Glutamatergic neuron (in vitro differentiated cells): ENCODE measurements around the gene RASA3. TPM values are rescaled to one million over a fixed set of nuclear protein-coding genes. Genes with fewer than 3 reads are reported as not detected.

Experiments
- DNase-seq: peaks from one replicate; pipeline ENCODE4 v3.0.0; 2022
- H3K27ac Mint-ChIP-seq: one replicate; pipeline ENCODE4 v1.8.0; 2020; ENCODE audit warnings: mild to moderate bottlenecking, mixed read lengths, inconsistent platforms; ENCODE audit not compliant: unreplicated experiment
- H3K27me3 Mint-ChIP-seq: one replicate; pipeline ENCODE4 v1.8.0; 2020; ENCODE audit warnings: mild to moderate bottlenecking, moderate library complexity, mixed read lengths, inconsistent platforms; ENCODE audit not compliant: unreplicated experiment
- H3K36me3 Mint-ChIP-seq: one replicate; pipeline ENCODE4 v1.8.0; 2020; ENCODE audit warnings: mild to moderate bottlenecking, mixed read lengths, inconsistent platforms; ENCODE audit not compliant: unreplicated experiment
- H3K4me1 Mint-ChIP-seq: one replicate; pipeline ENCODE4 v1.8.0; 2020; ENCODE audit warnings: mild to moderate bottlenecking, low read depth, mixed read lengths, inconsistent platforms; ENCODE audit not compliant: unreplicated experiment
- H3K4me3 Mint-ChIP-seq: one replicate; pipeline ENCODE4 v1.8.0; 2020; ENCODE audit warnings: mild to moderate bottlenecking, mixed read lengths, inconsistent platforms; ENCODE audit not compliant: unreplicated experiment
- H3K9me3 Mint-ChIP-seq: one replicate; pipeline ENCODE4 v1.8.0; 2020; ENCODE audit warnings: mild to moderate bottlenecking, moderate library complexity, mixed read lengths, inconsistent platforms; ENCODE audit not compliant: unreplicated experiment
- CTCF ChIP-seq: fragments of 200-600 bp; sonication (generic); IDR thresholded peaks from one replicate; pipeline ENCODE4 v1.5.0; 2021; ENCODE audit not compliant: partially characterized antibody, unreplicated experiment
- total RNA-seq: library from RNA; stranded (reverse); fragmentation: NEBNext Ultra II Directional; extraction: Animal tissue kit (Norgen Biotek cat#: 25700); gene quantifications from one replicate; pipeline ENCODE4 v1.2.1, GENCODE V29; 2021; ENCODE audit not compliant: unreplicated experiment

Gene RASA3
- total RNA-seq, 1 donor from 2014 or later: 15.2 TPM

- H3K27ac Mint-ChIP-seq: no peak overlapping the region
These were observed 121.2 kb downstream of the RASA3 start for GRCh38 chr13:114011226-114011625.

GRCh38 chr13:114010401-114011101 is 121.9 kb downstream of the RASA3 start:
- Mint-ChIP-seq H3K27me3 (peaks cover 4% of the 10 kb centered on the region), H3K9me3 (peaks cover 6% of the 10 kb centered on the region), H3K4me1 (peaks cover 2% of the 10 kb centered on the region), H3K27ac (no peak overlapping the region), H3K4me3 (no peak overlapping the region), H3K36me3 (peaks cover 10% of the 10 kb centered on the region)
- peak; percentile 32 for DNase-seq
- TF ChIP-seq CTCF: no peak

More at GRCh38 chr13:114011226-114011625, 121.2 kb downstream of the RASA3 start:
- DNase-seq: peak; percentile 12
- peaks cover 10% of the 10 kb centered on the region for H3K36me3 Mint-ChIP-seq
- no peak overlapping the region for H3K4me3 Mint-ChIP-seq
- no peak for TF ChIP-seq CTCF
- peaks cover 4% of the 10 kb centered on the region for H3K27me3 Mint-ChIP-seq
- H3K4me1 Mint-ChIP-seq: peaks cover 3% of the 10 kb centered on the region
- peaks cover 6% of the 10 kb centered on the region for H3K9me3 Mint-ChIP-seq

- no peaks in the 10 kb centered on the region for H3K4me1 Mint-ChIP-seq
- TF ChIP-seq CTCF: no peak
- H3K9me3 Mint-ChIP-seq: peaks cover 8% of the 10 kb centered on the region
- H3K36me3 Mint-ChIP-seq: peaks cover 10% of the 10 kb centered on the region
- H3K4me3 Mint-ChIP-seq: no peak overlapping the region
- peak; percentile 12 for DNase-seq
- no peak overlapping the region for H3K27ac Mint-ChIP-seq
- H3K27me3 Mint-ChIP-seq: peaks cover 6% of the 10 kb centered on the region
These were observed 122.6 kb downstream of the RASA3 start for GRCh38 chr13:114009590-114010400.

- DNase-seq: peak; percentile 4
- peaks cover 6% of the 10 kb centered on the region for H3K27me3 Mint-ChIP-seq
- no peaks in the 10 kb centered on the region for H3K4me1 Mint-ChIP-seq
- peaks cover 10% of the 10 kb centered on the region for H3K36me3 Mint-ChIP-seq
- H3K9me3 Mint-ChIP-seq: peaks cover 11% of the 10 kb centered on the region
- H3K4me3 Mint-ChIP-seq: no peak overlapping the region
- no peak overlapping the region for H3K27ac Mint-ChIP-seq
- no peak for TF ChIP-seq CTCF
These were observed 123.3 kb downstream of the RASA3 start for GRCh38 chr13:114008964-114009589.
